ENCODE measurements around the gene PLEKHA5.
"Not testable (repeated sequence)": the region's sequence is repeated elsewhere in the genome, so short reads cannot be mapped to it uniquely, and the experiment has no call there.

Gene PLEKHA5

GRCh38 chr12:19169222-19169621 lies 39.7 kb downstream of the PLEKHA5 start:
- no peak for DNase-seq

GRCh38 chr12:19170286-19170685 lies 40.8 kb downstream of the PLEKHA5 start:
- not testable (repeated sequence) for DNase-seq

GRCh38 chr12:19171731-19172130 lies 42.2 kb downstream of the PLEKHA5 start:
- DNase-seq = no peak

- DNase-seq = no peak
Measured at GRCh38 chr12:19177754-19178153, 48.2 kb downstream of the PLEKHA5 start.

- DNase-seq = no peak
Measured at GRCh38 chr12:19179986-19180385, 50.5 kb downstream of the PLEKHA5 start.

- DNase-seq = no peak
Measured at GRCh38 chr12:19181666-19182426, 52.3 kb downstream of the PLEKHA5 start.

GRCh38 chr12:19183121-19183838 lies 53.7 kb downstream of the PLEKHA5 start:
- DNase-seq = no peak

- DNase-seq = no peak
Measured at GRCh38 chr12:19185262-19185929, 55.9 kb downstream of the PLEKHA5 start.

GRCh38 chr12:19186722-19187661 lies 57.5 kb downstream of the PLEKHA5 start:
- no peak for DNase-seq

- DNase-seq = no peak
Measured at GRCh38 chr12:19189522-19189921, 60.0 kb downstream of the PLEKHA5 start.

- no peak for DNase-seq
Measured at GRCh38 chr12:19190292-19191031, 60.9 kb downstream of the PLEKHA5 start.

- DNase-seq = no peak
Measured at GRCh38 chr12:19191089-19191488, 61.6 kb downstream of the PLEKHA5 start.

GRCh38 chr12:19191563-19191962 lies 62.0 kb downstream of the PLEKHA5 start:
- no peak for DNase-seq

GRCh38 chr12:19192710-19193109 lies 63.2 kb downstream of the PLEKHA5 start:
- DNase-seq = no peak

- no peak for DNase-seq
Measured at GRCh38 chr12:19194963-19195362, 65.4 kb downstream of the PLEKHA5 start.

GRCh38 chr12:19196959-19197630 lies 67.6 kb downstream of the PLEKHA5 start:
- no peak for DNase-seq

GRCh38 chr12:19198272-19198671 lies 68.7 kb downstream of the PLEKHA5 start:
- DNase-seq = no peak

- no peak for DNase-seq
Measured at GRCh38 chr12:19199332-19199731, 69.8 kb downstream of the PLEKHA5 start.

GRCh38 chr12:19200261-19200660 lies 70.7 kb downstream of the PLEKHA5 start:
- no peak for DNase-seq

- DNase-seq = no peak
Measured at GRCh38 chr12:19201661-19202060, 72.1 kb downstream of the PLEKHA5 start.

GRCh38 chr12:19203013-19203412 lies 73.5 kb downstream of the PLEKHA5 start:
- DNase-seq = no peak

Measured in effector CD8-positive, alpha-beta T cell (primary cell).